Stimulated activated CD4-positive, alpha-beta T cell treated with anti-CD3 and anti-CD28 coated beads, TNF-alpha, amount 100 ng/mL, for 4 hours (primary cell): ENCODE results near the gene DXO.
A peak's percentile ranks its signal among the peaks of the same experiment; 100 is the strongest.
"Not testable (repeated sequence)": the region's sequence is repeated elsewhere in the genome, so short reads cannot be mapped to it uniquely, and the experiment has no call there.

Experiments used
- DNase-seq, 3 experiments: peaks; one replicate each; pipeline ENCODE4 v3.0.0-alpha.2; 2020; ENCODE audit warnings: low read depth in 3 of 3

DXO gene

GRCh38 chr6:31971993-31972708 lies at the start of gene DXO:
DXO (minus strand) TSS chr6:31972138; CDS start chr6:31971675, 463 bp downstream.
- peak; percentile 88 to 98 (median 97) for DNase-seq

- DNase-seq, result not testable (repeated sequence)
These were observed 42.6 kb upstream of the DXO start, which contains the start of gene C4B for GRCh38 chr6:32014547-32014946. C4B (plus strand) TSS chr6:32014795; CDS start chr6:32014846, 51 bp downstream.

- DNase-seq, result not testable (repeated sequence)
These were observed 41.8 kb upstream of the DXO start for GRCh38 chr6:32013738-32014137.

GRCh38 chr6:32012941-32013617 lies 41.1 kb upstream of the DXO start:
- not testable (repeated sequence) for DNase-seq

GRCh38 chr6:32010856-32011530 lies 39.1 kb upstream of the DXO start:
- DNase-seq, result not testable (repeated sequence)

GRCh38 chr6:32009537-32009936 lies 37.6 kb upstream of the DXO start:
- DNase-seq, result not testable (repeated sequence)

GRCh38 chr6:32008616-32009015 lies 36.7 kb upstream of the DXO start:
- DNase-seq, result not testable (repeated sequence)

- DNase-seq, result not testable (repeated sequence)
These were observed 36.1 kb upstream of the DXO start for GRCh38 chr6:32008037-32008436.

GRCh38 chr6:32007086-32007485 lies 35.1 kb upstream of the DXO start:
- DNase-seq, result not testable (repeated sequence)

- not testable (repeated sequence) for DNase-seq
These were observed 34.1 kb upstream of the DXO start for GRCh38 chr6:32005991-32006529.

GRCh38 chr6:32005538-32005880 lies 33.6 kb upstream of the DXO start:
- not testable (repeated sequence) for DNase-seq

- DNase-seq, result not testable (repeated sequence)
These were observed 33.1 kb upstream of the DXO start for GRCh38 chr6:32004864-32005537.

- not testable (repeated sequence) for DNase-seq
These were observed 32.5 kb upstream of the DXO start for GRCh38 chr6:32004393-32004792.

- DNase-seq, result not testable (repeated sequence)
These were observed 31.4 kb upstream of the DXO start for GRCh38 chr6:32003301-32003700.

- not testable (repeated sequence) for DNase-seq
These were observed 30.8 kb upstream of the DXO start for GRCh38 chr6:32002546-32003268.

- not testable (repeated sequence) for DNase-seq
These were observed 24.4 kb upstream of the DXO start for GRCh38 chr6:31996385-31996784.

GRCh38 chr6:31994421-31994820 lies 22.5 kb upstream of the DXO start:
- DNase-seq, result not testable (repeated sequence)

- DNase-seq, result not testable (repeated sequence)
These were observed 17.4 kb upstream of the DXO start for GRCh38 chr6:31989363-31989762.

GRCh38 chr6:31981744-31982143 lies 9.8 kb upstream of the DXO start, which contains the start of gene C4A:
C4A (plus strand) TSS chr6:31982057; CDS start chr6:31982108, 51 bp downstream.
- DNase-seq, result not testable (repeated sequence)

GRCh38 chr6:31980998-31981397 lies 9.1 kb upstream of the DXO start:
- DNase-seq, result not testable (repeated sequence)
